Ishikawa (cell line): ENCODE data around the gene MAOB.
A peak's percentile ranks its signal among the peaks of the same experiment; 100 is the strongest.

ENCODE experiments used
- CEBPB ChIP-seq: IDR thresholded peaks from 2 replicates; pipeline ENCODE4 v1.6.1; 2012
- CREB1 ChIP-seq: IDR thresholded peaks from 2 replicates; pipeline ENCODE4 v1.6.1; 2012; ENCODE audit warnings: low read depth
- EGR1 ChIP-seq: IDR thresholded peaks from 2 replicates; pipeline ENCODE4 v1.6.1; 2012
- EP300 ChIP-seq: IDR thresholded peaks from 2 replicates; pipeline ENCODE4 v1.6.1; 2012; ENCODE audit warnings: borderline replicate concordance
- FOXM1 ChIP-seq: IDR thresholded peaks from 2 replicates; pipeline ENCODE4 v1.6.1; 2012; ENCODE audit warnings: low read depth, borderline replicate concordance
- NFIC ChIP-seq: IDR thresholded peaks from 2 replicates; pipeline ENCODE4 v1.6.1; 2012
- RAD21 ChIP-seq: IDR thresholded peaks from 2 replicates; pipeline ENCODE4 v1.6.1; 2012; ENCODE audit warnings: low read depth
- TAF1 ChIP-seq: IDR thresholded peaks from 2 replicates; pipeline ENCODE4 v1.6.1; 2012; ENCODE audit warnings: low read depth, mild to moderate bottlenecking
- TCF12 ChIP-seq: IDR thresholded peaks from 2 replicates; pipeline ENCODE4 v1.6.1; 2012; ENCODE audit warnings: low read depth
- TEAD4 ChIP-seq: IDR thresholded peaks from 2 replicates; pipeline ENCODE4 v1.6.1; 2012
- USF1 ChIP-seq: IDR thresholded peaks from 2 replicates; pipeline ENCODE4 v1.6.1; 2012
- YY1 ChIP-seq: IDR thresholded peaks from 2 replicates; pipeline ENCODE4 v1.6.1; 2012; ENCODE audit warnings: low read depth
- ZBTB7A ChIP-seq: IDR thresholded peaks from 2 replicates; pipeline ENCODE4 v1.6.1; 2012; ENCODE audit warnings: low read depth
- TF ChIP-seq, protein P1 (sequence below): IDR thresholded peaks from 2 replicates; pipeline ENCODE4 v1.6.1; 2012; ENCODE audit warnings: low read depth, mild to moderate bottlenecking
- TF ChIP-seq, protein P2 (sequence below): IDR thresholded peaks from 2 replicates; pipeline ENCODE4 v1.6.1; 2012

The MAOB gene

GRCh38 chrX:43744284-43744683 is 138.0 kb downstream of the MAOB start:
- TF ChIP-seq, protein P1, sequence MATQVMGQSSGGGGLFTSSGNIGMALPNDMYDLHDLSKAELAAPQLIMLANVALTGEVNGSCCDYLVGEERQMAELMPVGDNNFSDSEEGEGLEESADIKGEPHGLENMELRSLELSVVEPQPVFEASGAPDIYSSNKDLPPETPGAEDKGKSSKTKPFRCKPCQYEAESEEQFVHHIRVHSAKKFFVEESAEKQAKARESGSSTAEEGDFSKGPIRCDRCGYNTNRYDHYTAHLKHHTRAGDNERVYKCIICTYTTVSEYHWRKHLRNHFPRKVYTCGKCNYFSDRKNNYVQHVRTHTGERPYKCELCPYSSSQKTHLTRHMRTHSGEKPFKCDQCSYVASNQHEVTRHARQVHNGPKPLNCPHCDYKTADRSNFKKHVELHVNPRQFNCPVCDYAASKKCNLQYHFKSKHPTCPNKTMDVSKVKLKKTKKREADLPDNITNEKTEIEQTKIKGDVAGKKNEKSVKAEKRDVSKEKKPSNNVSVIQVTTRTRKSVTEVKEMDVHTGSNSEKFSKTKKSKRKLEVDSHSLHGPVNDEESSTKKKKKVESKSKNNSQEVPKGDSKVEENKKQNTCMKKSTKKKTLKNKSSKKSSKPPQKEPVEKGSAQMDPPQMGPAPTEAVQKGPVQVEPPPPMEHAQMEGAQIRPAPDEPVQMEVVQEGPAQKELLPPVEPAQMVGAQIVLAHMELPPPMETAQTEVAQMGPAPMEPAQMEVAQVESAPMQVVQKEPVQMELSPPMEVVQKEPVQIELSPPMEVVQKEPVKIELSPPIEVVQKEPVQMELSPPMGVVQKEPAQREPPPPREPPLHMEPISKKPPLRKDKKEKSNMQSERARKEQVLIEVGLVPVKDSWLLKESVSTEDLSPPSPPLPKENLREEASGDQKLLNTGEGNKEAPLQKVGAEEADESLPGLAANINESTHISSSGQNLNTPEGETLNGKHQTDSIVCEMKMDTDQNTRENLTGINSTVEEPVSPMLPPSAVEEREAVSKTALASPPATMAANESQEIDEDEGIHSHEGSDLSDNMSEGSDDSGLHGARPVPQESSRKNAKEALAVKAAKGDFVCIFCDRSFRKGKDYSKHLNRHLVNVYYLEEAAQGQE: no peak
- TF ChIP-seq CREB1: no peak
- no peak for TF ChIP-seq RAD21
- no peak for TF ChIP-seq YY1
- no peak for TF ChIP-seq EP300
- TF ChIP-seq TAF1: no peak
- no peak for TF ChIP-seq EGR1
- TF ChIP-seq ZBTB7A: no peak
- no peak for TF ChIP-seq USF1
- TF ChIP-seq CEBPB: no peak
- no peak for TF ChIP-seq TEAD4

DNA sequence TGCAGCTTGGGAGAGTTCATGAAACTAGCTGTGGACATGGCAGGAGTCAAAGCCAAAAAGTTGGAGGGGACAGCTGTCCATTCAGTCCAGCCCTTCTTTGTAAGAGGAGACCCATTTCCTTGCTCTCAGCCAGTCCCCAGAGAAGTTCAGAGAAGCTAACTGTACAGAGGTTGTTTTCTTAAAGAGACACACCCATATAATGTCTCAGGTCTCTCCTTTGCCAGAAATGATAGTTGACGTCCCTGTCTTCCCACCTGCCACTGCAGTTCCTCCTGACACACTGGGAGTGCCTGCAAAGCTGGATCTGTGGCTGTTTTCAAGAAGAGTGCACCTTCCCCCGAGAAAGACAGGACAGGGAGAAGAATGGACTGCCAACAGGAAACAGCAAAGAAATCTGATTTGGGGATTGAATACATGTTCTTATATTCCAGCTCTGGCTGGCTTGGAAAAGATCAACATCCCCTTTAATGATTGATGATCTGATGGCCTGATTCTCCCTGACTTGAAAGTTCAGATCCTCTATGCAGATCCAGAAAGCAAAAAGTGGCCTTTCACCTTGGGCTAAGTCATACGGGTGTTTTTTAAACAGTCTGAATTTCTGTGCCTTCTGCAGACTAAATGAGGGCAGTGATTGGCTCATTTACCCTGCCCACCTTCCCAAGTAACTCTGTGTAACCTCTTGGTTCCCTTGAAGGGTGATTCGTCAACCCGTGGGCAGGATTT is 139.0 kb downstream of the MAOB start:
- no peak for TF ChIP-seq CEBPB
- no peak for TF ChIP-seq FOXM1
- TF ChIP-seq TCF12: no peak
- TF ChIP-seq RAD21: no peak
- TF ChIP-seq, protein P2, sequence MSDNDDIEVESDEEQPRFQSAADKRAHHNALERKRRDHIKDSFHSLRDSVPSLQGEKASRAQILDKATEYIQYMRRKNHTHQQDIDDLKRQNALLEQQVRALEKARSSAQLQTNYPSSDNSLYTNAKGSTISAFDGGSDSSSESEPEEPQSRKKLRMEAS: no peak
- TF ChIP-seq CREB1: no peak

GRCh38 chrX:43741843-43742573 is 140.2 kb downstream of the MAOB start:
- peak; percentile 75 for TF ChIP-seq CEBPB
- no peak for TF ChIP-seq TAF1
- TF ChIP-seq TEAD4: no peak

- no peak for TF ChIP-seq FOXM1
- no peak for TF ChIP-seq ZBTB7A
- no peak for TF ChIP-seq TEAD4
- no peak for TF ChIP-seq EP300
- TF ChIP-seq YY1: no peak
- TF ChIP-seq, protein P1: no peak
- TF ChIP-seq USF1: no peak
- no peak for TF ChIP-seq CEBPB
- TF ChIP-seq, protein P2: no peak
- TF ChIP-seq RAD21: no peak
- TF ChIP-seq CREB1: no peak
- no peak for TF ChIP-seq TAF1
- TF ChIP-seq NFIC: no peak
- no peak for TF ChIP-seq EGR1
Measured at GRCh38 chrX:43735957-43736356, 146.3 kb downstream of the MAOB start.

GRCh38 chrX:43735534-43735933 is 146.7 kb downstream of the MAOB start:
- TF ChIP-seq TEAD4 (no peak), FOXM1 (no peak), EP300 (no peak), CREB1 (no peak), NFIC (no peak)

- TF ChIP-seq NFIC: no peak
- TF ChIP-seq TEAD4: no peak
- TF ChIP-seq, protein P2: no peak
- no peak for TF ChIP-seq USF1
- TF ChIP-seq EP300: no peak
- no peak for TF ChIP-seq YY1
- no peak for TF ChIP-seq ZBTB7A
- no peak for TF ChIP-seq TCF12
- no peak for TF ChIP-seq EGR1
- no peak for TF ChIP-seq FOXM1
- TF ChIP-seq, protein P1: no peak
- TF ChIP-seq CEBPB: no peak
Measured at GRCh38 chrX:43734444-43734843, 147.8 kb downstream of the MAOB start.
